K562 (cell line): Measurements from ENCODE around the gene UQCRC2. TPM values are rescaled to one million over a fixed set of nuclear protein-coding genes. Genes with fewer than 3 reads are reported as not detected.

Source experiments
- FOXA3 ChIP-seq, 2 experiments: fragments of 450-650 bp in 1 of 2; sonication (generic) in 1 of 2; formaldehyde crosslinking; IDR thresholded peaks in 1 of 2; conservative IDR thresholded peaks in 1 of 2; 2 replicates each; pipeline versions ENCODE4 v1.4.0 to v1.8.0; 2020 to 2022; ENCODE audit warnings: mild to moderate bottlenecking in 2 of 2, missing genetic modification reagents in 1 of 2
- MCM5 ChIP-seq: fragments of 450-650 bp; IDR thresholded peaks from 2 replicates; pipeline ENCODE4 v1.6.1; 2016; ENCODE audit warnings: low read depth
- NCOR1 ChIP-seq: fragments of 450-650 bp; IDR thresholded peaks from 2 replicates; pipeline ENCODE4 v1.6.1; 2016; ENCODE audit warnings: mild to moderate bottlenecking, moderate library complexity
- NFATC3 ChIP-seq: fragments of 450-650 bp; IDR thresholded peaks from 2 replicates; pipeline ENCODE4 v1.6.1; 2017; ENCODE audit warnings: mild to moderate bottlenecking
- SRSF3 ChIP-seq: fragments of 200-400 bp; formaldehyde crosslinking; IDR thresholded peaks from 2 replicates; pipeline ENCODE4 v1.6.1; 2016; ENCODE audit warnings: mild to moderate bottlenecking, low read length, moderate library complexity; ENCODE audit not compliant: insufficient read depth
- XRCC3 ChIP-seq: fragments of 450-650 bp; IDR thresholded peaks from 2 replicates; pipeline ENCODE4 v1.6.1; 2017; ENCODE audit warnings: mild to moderate bottlenecking, moderate library complexity
- XRCC5 ChIP-seq: fragments of 200-400 bp; formaldehyde crosslinking; IDR thresholded peaks from 2 replicates; pipeline ENCODE4 v1.6.1; 2017; ENCODE audit warnings: low read depth, mild to moderate bottlenecking, low read length
- ZBTB7A ChIP-seq: IDR thresholded peaks from 2 replicates; pipeline ENCODE4 v1.6.1; 2011; ENCODE audit warnings: low read depth, mild to moderate bottlenecking, low read length, moderate library complexity, borderline replicate concordance; ENCODE audit not compliant: control insufficient read depth
- polyA plus RNA-seq, 8 experiments: library from polyadenylated mRNA; depleted of rRNA in 4 of 8; stranded (reverse) in 5 of 8; unstranded in 3 of 8; fragments of >200 nt; fragmentation: Nextera tagmentation in 2 of 8; fragmentation: Illumina TruSeq in 1 of 8; extraction: Ambion mirVana in 2 of 8; extraction: Trizol in 1 of 8; gene quantifications; 2 replicates each; pipeline versions ENCODE4 v1.2.1 to v1.2.3, GENCODE V29; 2011 to 2014; ENCODE audit warnings: inconsistent platforms in 1 of 8, missing spikeins in 1 of 8
- total RNA-seq, 7 experiments: library from RNA; depleted of rRNA in 6 of 7; stranded (reverse); fragments of >200 nt in 6 of 7; fragmentation: Illumina TruSeq in 2 of 7; extraction: Trizol in 2 of 7; gene quantifications; 2 replicates each; pipeline versions ENCODE4 v1.2.1 to v1.2.3, GENCODE V29; 2011 to 2021; ENCODE audit warnings: low replicate concordance in 1 of 7
- TF ChIP-seq, protein P1 (sequence below): fragments of 450-650 bp; formaldehyde crosslinking; IDR thresholded peaks from 2 replicates; pipeline ENCODE4 v1.4.0; 2022; ENCODE audit warnings: missing genetic modification characterization
- TF ChIP-seq, protein P2 (sequence below), 2 experiments: fragments of 450-650 bp; IDR thresholded peaks; 2 replicates each; pipeline ENCODE4 v1.6.1; 2016; ENCODE audit warnings: mild to moderate bottlenecking in 2 of 2, borderline replicate concordance in 1 of 2, low read depth in 1 of 2, moderate library complexity in 1 of 2
- TF ChIP-seq, protein P3 (sequence below): sonication (generic); formaldehyde crosslinking; IDR thresholded peaks from 2 replicates; pipeline ENCODE4 v1.8.0; 2022; ENCODE audit warnings: missing genetic modification reagents, mild to moderate bottlenecking, borderline replicate concordance

The UQCRC2 gene
- total and polyA plus RNA-seq, 9 of the 15 experiments (the other 6 are each of a cell fraction or from before 2014, with no cell fraction given): 177 to 516 (median 319) TPM

DNA sequence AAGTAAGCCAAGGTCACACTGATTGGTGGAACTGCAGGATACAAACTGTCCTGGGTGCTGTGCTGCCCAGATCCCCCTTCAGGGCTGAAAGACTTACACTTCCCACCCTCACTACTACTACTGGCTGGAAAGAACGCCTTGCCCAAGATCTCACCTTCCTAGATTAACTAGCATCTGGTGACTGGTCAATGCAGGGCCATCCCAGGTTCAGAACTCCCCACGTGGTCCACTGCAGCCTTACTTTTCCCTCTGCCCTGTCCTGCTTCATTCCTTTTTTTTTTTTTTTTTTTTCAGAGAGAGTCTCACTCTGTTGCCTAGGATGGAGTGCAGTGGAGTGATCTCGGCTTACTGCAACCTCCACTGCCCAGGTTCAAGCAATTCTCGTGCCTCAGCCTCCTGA lies 50.0 kb downstream of the UQCRC2 start (continued):
- TF ChIP-seq MCM5 (no peak), XRCC5 (no peak), ZBTB7A (no peak), XRCC3 (no peak), NFATC3 (no peak), NCOR1 (no peak), FOXA3 (CRISPR knock-in tag; conservative IDR thresholded peaks at IDR 0.05 in 1 of 2, IDR thresholded peaks at IDR 0.05 in 1 of 2) (no peak), SRSF3 (no peak)
- TF ChIP-seq, protein P1, sequence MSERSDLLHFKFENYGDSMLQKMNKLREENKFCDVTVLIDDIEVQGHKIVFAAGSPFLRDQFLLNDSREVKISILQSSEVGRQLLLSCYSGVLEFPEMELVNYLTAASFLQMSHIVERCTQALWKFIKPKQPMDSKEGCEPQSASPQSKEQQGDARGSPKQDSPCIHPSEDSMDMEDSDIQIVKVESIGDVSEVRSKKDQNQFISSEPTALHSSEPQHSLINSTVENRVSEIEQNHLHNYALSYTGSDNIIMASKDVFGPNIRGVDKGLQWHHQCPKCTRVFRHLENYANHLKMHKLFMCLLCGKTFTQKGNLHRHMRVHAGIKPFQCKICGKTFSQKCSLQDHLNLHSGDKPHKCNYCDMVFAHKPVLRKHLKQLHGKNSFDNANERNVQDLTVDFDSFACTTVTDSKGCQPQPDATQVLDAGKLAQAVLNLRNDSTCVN: no peak
- TF ChIP-seq, protein P2, sequence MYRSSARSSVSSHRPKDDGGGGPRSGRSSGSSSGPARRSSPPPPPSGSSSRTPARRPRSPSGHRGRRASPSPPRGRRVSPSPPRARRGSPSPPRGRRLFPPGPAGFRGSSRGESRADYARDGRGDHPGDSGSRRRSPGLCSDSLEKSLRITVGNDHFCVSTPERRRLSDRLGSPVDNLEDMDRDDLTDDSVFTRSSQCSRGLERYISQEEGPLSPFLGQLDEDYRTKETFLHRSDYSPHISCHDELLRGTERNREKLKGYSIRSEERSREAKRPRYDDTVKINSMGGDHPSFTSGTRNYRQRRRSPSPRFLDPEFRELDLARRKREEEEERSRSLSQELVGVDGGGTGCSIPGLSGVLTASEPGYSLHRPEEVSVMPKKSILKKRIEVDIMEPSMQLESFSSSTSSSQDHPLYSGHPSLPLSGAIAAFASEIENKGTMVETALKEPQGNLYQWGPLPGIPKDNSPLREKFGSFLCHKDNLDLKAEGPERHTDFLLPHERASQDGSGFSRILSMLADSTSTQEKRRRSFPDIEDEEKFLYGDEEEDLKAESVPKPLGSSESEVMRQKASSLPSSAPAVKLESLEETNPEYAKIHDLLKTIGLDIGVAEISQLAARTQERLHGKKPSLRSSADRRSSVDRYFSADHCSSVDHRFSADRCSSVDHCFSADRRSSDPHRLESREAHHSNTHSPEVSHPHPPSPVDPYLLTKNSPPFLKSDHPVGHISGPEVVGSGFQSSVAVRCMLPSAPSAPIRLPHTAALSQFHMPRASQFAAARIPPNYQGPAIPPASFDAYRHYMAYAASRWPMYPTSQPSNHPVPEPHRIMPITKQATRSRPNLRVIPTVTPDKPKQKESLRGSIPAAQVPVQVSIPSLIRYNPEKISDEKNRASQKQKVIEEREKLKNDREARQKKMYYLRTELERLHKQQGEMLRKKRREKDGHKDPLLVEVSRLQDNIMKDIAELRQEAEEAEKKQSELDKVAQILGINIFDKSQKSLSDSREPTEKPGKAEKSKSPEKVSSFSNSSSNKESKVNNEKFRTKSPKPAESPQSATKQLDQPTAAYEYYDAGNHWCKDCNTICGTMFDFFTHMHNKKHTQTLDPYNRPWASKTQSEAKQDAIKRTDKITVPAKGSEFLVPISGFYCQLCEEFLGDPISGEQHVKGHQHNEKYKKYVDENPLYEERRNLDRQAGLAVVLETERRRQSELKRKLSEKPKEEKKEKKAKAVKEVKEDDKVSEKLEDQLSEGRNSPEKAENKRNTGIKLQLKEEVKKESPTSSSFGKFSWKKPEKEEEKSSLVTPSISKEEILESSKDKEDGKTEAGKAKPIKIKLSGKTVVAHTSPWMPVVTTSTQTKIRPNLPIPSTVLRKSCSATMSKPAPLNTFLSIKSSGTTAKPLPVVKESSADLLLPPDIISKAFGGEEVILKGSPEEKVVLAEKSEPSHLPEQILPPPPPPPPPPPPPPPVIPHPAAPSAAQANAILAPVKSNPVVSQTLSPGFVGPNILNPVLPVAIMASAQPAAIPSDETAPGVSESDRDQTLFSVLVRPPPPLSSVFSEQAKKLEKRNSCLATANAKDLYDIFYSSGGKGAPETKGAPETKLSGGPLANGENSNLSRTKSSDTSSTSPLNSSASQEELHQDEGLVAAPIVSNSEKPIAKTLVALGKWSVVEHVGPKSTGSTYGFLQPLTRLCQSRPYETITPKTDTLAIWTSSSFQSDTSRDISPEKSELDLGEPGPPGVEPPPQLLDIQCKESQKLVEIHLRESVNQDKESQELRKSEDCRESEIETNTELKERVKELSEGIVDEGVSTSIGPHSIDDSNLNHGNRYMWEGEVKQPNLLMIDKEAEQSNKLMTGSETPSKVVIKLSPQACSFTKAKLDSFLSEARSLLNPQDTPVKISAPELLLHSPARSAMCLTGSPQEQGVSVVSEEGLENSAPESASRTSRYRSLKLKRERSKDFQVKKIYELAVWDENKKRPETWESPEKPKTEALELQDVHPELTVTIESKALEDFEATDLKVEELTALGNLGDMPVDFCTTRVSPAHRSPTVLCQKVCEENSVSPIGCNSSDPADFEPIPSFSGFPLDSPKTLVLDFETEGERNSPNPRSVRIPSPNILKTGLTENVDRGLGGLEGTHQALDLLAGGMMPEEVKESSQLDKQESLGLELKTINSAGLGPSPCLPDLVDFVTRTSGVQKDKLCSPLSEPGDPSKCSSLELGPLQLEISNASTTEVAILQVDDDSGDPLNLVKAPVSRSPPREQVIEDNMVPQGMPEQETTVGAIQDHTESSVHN (IDR thresholded peaks at IDR 0.05; ENCODE audit: borderline replicate concordance in 1 of 2, low read depth in 1 of 2): no peak
- TF ChIP-seq, protein P3, sequence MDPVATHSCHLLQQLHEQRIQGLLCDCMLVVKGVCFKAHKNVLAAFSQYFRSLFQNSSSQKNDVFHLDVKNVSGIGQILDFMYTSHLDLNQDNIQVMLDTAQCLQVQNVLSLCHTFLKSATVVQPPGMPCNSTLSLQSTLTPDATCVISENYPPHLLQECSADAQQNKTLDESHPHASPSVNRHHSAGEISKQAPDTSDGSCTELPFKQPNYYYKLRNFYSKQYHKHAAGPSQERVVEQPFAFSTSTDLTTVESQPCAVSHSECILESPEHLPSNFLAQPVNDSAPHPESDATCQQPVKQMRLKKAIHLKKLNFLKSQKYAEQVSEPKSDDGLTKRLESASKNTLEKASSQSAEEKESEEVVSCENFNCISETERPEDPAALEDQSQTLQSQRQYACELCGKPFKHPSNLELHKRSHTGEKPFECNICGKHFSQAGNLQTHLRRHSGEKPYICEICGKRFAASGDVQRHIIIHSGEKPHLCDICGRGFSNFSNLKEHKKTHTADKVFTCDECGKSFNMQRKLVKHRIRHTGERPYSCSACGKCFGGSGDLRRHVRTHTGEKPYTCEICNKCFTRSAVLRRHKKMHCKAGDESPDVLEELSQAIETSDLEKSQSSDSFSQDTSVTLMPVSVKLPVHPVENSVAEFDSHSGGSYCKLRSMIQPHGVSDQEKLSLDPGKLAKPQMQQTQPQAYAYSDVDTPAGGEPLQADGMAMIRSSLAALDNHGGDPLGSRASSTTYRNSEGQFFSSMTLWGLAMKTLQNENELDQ (CRISPR knock-in tag): no peak
